Measurements from ENCODE around the gene BANF2. TPM values are rescaled to one million over a fixed set of nuclear protein-coding genes. Genes with fewer than 3 reads are reported as not detected.

Gene BANF2
- total and polyA plus RNA-seq, 2 of the 13 experiments (the other 11 are each of a cell fraction or from before 2014, with no cell fraction given), result 0.35 TPM; not detected in 1

DNA sequence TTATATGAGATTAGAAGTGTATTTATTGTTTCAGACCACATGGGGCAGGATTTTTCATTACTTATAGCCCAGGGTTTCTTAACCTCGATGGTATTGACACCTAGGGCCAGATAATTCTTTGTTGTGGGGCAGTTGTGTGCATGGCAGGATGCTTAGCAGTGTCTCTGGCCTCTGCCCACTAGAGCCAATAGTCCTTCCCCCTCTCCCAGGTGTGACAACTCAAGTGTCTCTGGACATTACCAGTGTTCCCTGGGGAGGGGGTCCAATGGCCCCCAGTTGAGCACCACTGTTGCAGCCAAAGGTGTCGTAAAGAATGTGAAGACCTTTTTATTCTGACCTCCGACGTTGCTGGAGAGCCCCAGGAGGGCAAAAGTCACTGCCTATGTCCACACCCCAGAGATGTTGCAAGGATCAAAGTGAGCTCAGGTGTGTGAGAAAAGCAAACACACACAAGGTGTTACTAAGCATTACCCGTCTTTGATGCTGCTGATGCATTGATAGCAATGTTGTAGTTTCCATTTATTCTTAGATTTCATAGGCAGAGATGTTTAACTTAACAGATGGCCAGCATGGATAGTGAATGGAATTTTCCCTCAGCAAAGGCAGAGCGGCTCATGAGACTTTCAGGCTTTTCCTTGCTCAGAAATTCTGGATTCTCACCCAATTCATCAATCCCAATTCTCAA is 22.2 kb downstream of the BANF2 start (continued):
- TF ChIP-seq ZNF576 (CRISPR knock-in tag; IDR thresholded peaks at IDR 0.05), result no peak
- TF ChIP-seq BATF2 (CRISPR knock-in tag; IDR thresholded peaks at IDR 0.05), result no peak; the same call in 1 of the 2 replicates
- no peak; the same call in 1 of the 2 replicates for TF ChIP-seq ZNF672 (CRISPR knock-in tag; IDR thresholded peaks at IDR 0.05)
- TF ChIP-seq MAZ (IDR thresholded peaks at IDR 0.05; ENCODE audit: borderline replicate concordance, low read depth, low read length), result peak; percentile 59; the same call in 1 of the 2 replicates
- TF ChIP-seq MAZ (CRISPR knock-in tag; IDR thresholded peaks at IDR 0.05; ENCODE audit: low read depth), result peak; percentile 65
- no peak for TF ChIP-seq HOXA7 (CRISPR knock-in tag; IDR thresholded peaks at IDR 0.05)
- 0 out of 2 replicates have a peak, but pooled peaks have one; percentile 29 for TF ChIP-seq THAP9 (CRISPR knock-in tag; IDR thresholded peaks at IDR 0.05; ENCODE audit: borderline replicate concordance)
- no peak for TF ChIP-seq ZNF17 (CRISPR knock-in tag; IDR thresholded peaks at IDR 0.05)
- peak; percentile 99 for TF ChIP-seq HNF4A (CRISPR knock-in tag; IDR thresholded peaks at IDR 0.05)
- peak; percentile 49 for TF ChIP-seq ZMYM2 (CRISPR knock-in tag; IDR thresholded peaks at IDR 0.05)
- TF ChIP-seq SPEN (CRISPR knock-in tag; IDR thresholded peaks at IDR 0.05; ENCODE audit: low read depth), result peak; percentile 76
- peak; percentile 96 for TF ChIP-seq SKIL (CRISPR knock-in tag; IDR thresholded peaks at IDR 0.05; ENCODE audit: borderline replicate concordance)
- TF ChIP-seq HMGA1 (CRISPR knock-in tag; conservative IDR thresholded peaks at IDR 0.05), result no peak
- TF ChIP-seq AGO2 (optimal IDR thresholded peaks at IDR 0.05; ENCODE audit: low read depth, low read length), result no peak
- TF ChIP-seq ZNF609 (CRISPR knock-in tag; IDR thresholded peaks at IDR 0.05; ENCODE audit: borderline replicate concordance), result peak; percentile 100

All from HepG2 (cell line).